GDM1 (cell line): Measurements from ENCODE around the gene CDH13.

Source experiments
- DNase-seq: peaks from one replicate; lab custom pipeline; 2025; lab: John Stamatoyannopoulos, UW

Gene CDH13

DNA sequence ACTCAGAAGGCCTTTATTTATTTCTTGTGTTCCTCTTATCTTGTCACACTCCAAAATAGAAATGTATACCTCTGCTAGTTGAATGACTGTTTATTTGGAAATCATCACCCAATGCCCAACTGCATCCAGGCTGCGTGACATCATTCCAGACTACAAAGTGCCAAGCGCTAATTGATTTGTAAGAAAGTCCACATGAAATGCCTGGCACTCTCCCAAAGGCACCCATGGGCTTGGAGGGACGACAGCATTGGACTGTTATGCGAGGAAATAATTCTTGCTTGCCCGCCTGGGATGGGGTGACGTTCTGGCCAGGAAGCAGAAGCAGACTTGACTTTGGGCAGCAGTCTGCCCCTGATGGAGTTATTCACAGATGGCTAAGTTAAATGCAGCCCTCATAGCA is 165.9 kb downstream of the CDH13 start:
- no peak for DNase-seq

- no peak for DNase-seq
These were observed 166.9 kb downstream of the CDH13 start for GRCh38 chr16:82793528-82794245.

GRCh38 chr16:82796047-82796446 is 169.3 kb downstream of the CDH13 start:
- no peak for DNase-seq

DNA sequence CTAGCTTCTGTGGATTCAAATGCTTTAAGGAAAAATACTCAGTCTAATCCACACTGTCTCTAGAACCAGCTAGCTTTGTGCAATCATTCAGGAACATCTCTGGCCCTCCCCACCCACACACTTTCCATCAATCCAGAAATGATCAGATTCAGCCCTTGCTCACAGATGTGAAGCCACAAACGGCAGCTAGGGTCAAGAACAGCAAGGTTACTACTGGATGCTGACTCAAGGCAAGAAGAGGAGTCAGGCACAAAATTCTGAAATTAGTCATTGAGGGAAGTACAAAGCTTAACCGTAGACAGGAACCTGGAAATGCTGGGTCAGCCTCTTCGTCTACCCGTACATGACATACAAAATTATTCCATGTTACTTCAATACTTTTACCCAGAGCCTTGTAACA is 174.6 kb downstream of the CDH13 start:
- DNase-seq, result no peak

- no peak for DNase-seq
These were observed 179.1 kb downstream of the CDH13 start for GRCh38 chr16:82805866-82806265.

DNA sequence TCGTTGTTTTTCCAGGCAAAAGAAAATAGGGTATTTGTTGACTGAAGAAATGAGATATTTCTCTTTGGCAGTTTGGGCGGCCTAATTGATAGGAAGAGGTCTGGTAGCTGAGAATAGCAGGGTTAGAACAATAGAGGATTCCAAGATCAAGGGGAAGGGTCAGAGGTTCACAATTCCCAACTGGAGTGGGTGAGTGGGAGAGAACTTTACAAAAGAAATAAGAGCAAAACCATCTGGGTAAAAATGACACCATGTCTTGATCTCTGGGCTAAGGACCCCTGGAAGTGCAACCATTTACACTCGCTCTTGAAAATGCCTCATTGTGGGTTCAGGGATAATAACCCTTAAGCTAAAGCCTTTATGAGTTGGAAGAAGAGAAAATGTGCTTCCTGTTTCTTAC is 180.5 kb downstream of the CDH13 start:
- no peak for DNase-seq

GRCh38 chr16:82808036-82808435 is 181.3 kb downstream of the CDH13 start:
- no peak for DNase-seq

GRCh38 chr16:82810077-82810476 is 183.3 kb downstream of the CDH13 start:
- DNase-seq, result no peak

- DNase-seq, result no peak
These were observed 187.3 kb downstream of the CDH13 start for GRCh38 chr16:82814059-82814458.

DNA sequence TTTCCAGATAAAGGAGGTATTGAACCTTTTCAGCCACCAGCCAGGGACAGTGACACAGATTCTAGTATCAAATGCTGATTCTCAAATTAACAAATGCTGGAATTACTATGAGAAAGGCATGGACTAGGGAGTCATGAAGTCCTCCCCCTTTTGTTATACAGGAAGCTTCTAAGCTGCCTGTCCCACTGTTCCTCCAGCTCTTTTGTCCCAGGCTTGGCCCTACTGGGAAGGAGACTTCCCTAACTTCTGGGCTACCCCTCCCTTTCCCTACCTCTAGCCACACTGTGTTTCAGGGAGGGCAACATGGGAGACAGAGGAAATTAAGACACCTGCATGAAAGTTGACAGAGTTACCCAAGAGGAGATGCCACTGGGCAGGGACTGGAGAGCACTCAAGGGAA is 192.5 kb downstream of the CDH13 start:
- DNase-seq, result no peak

DNA sequence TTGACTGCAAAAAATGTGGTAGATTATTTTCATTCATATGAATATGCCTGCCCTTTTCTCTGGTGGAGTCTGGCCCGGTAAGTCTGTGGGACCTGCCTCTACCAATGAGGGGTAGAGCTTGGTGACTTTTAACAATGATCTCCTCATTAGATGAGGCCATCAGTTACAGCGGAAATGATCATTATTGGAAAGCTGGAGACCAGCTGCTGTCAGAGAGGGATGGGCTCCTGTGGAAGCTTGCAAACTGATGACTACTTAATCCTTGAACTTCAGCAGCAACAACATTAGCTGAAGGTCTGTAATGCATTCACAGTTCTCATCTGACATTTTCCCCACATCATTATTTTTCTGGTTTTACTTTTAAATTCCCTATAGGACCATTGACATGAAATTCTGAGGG is 194.1 kb downstream of the CDH13 start:
- no peak for DNase-seq

DNA sequence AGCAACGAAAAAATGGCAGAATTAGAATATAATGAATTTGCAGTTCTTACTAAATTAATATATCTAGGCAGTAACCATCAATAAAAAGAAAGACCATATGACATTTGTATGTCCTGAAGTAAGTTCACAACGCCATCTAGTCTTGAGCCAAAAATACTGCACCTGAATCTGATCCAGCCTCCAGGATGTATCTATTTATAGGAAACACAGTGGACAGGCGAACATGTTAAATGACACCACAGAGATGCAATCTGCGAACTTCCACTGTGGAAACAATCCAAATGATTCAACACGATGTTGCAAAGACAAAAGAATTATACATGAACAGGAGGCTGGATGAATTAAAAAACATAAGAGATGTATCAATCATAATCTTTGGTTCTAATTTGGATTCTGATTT is 197.6 kb downstream of the CDH13 start:
- no peak for DNase-seq

DNA sequence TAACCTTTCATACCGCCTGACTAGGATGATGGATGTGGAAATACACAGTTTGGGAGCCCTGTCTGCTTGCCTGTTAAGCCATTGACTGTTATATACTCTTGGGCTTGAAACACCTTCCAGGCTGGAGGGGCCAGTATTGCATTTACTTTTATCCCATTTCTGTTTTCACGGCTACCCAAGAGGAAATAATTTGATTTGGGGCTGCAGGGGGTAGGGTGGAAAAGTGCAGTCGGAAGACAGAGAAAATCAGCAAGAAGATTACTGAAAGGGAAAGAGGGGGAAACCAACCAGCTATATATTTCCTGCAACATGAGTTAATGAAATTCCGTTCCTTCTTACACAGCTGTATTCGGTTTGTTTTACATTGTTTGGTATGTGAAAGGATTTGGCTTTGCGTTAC is 202.5 kb downstream of the CDH13 start:
- DNase-seq, result no peak

DNA sequence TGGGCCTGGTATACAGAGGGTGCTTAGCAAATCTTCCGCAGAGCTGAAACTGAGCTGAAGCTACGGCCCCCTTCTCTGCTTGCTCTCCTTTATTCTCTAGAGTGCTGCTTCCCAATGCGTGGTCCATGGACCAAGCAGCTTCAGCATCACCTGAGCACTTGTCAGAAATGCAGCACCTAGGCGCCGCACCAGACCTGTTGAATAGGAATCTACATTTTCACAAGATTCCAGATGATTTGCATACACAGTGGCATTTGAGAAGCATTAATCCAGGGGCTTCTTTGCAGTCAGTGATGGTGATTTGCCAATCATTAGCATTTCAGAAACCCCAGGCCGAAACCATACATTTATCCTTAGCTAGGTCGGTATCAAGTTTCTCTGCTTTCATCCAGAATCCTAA is 204.2 kb downstream of the CDH13 start:
- DNase-seq, result no peak

DNA sequence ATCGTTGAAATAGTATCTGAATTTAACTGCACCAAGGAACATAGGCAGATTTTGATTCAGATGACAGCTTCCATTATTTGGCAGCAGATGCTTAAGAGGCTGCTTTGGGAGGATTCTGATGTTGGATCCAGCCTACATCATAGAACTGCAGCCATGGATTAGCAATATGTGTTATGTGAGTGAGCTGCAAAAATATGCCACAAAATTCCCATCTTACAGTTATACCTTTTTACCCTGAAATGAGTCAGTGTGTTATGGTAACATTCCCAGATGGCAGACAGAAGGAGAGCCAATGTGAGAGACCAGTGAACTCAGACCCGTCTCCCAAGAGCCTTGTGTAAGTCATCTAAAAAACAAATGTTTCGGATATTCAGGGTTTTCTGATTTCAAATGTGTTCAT is 206.1 kb downstream of the CDH13 start:
- DNase-seq, result no peak

- DNase-seq, result no peak
These were observed 206.7 kb downstream of the CDH13 start for GRCh38 chr16:82833378-82833993.

DNA sequence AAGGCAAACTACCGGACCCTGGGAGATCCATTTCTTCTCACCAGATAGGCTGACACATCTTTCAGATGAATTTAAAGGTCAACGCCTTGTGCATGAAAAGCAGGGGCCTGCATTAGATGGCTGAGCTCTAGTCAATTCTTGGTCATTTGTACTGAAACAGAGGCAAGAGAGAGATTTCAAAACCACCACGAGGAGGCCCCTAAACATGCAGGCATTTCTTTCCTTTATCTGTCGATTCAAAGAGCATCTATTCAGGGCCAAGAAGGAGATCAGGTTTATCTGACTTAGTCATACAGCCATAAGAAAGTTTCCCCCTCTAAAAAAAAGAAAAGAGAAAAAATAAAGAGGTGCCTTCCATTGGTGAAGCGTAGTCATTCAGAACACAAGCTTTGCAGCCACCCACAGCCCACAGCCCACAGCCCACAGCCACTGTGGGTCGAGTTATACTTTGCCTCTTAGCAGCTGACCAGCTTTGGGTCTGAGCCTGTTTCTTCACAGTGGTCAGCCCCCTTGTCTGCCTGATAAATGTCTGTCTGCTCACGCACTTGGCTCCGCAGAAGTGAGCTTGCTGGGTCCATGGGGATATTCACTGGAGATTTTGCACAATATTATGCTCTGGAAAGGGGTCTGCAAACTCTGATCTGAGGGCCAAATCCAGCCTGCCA is 207.5 kb downstream of the CDH13 start:
- no peak for DNase-seq

DNA sequence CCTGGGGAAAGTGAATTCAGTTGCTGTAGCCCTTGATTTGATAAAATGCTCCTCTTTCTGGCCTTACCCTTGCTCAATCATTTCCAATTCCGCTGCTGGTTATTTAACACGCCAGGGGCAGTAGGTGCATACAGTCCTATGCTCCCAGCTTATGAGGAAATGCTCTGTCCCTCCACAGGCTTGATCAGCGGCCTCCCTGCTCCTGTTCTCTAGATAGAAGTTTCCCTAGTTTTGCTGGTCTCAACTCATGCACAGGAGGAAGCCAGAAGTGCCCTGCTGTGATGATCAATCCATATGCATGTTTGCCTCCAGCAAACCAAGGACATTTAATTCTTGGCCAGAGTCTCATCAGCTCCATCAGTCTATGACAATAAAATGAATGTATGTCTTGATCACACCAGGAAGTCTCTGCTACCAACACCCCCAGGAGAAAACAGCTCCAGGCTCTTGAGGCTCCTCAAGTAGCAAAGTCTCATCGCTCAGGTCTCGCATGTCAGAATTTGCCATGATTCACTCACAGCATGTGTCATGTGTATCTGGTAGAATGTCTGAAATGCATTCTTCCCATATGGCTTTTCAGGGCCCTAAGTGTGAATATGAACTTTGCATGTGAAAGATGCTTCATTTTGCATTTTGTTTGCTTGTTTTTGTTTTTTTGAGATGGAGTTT is 208.9 kb downstream of the CDH13 start:
- no peak for DNase-seq

DNA sequence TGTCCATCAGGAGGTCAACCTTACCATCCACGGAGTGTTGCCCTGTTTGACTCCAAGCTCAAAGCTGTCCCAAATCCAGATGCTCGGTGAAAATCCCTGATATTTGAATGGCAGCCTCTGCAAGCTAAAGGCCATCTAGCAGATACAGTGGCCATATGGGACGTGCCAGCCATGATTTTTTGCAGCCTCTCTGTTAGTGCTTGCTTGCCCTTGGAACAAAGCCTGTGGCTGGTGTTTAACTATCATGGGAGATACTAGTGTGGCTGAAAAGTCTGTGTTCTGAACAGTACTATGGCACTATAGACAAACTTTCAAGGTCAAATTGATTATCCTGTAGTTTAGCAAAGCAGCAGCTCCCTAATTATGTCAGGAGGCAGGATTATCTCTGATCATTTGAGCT is 214.3 kb downstream of the CDH13 start:
- DNase-seq, result no peak

DNA sequence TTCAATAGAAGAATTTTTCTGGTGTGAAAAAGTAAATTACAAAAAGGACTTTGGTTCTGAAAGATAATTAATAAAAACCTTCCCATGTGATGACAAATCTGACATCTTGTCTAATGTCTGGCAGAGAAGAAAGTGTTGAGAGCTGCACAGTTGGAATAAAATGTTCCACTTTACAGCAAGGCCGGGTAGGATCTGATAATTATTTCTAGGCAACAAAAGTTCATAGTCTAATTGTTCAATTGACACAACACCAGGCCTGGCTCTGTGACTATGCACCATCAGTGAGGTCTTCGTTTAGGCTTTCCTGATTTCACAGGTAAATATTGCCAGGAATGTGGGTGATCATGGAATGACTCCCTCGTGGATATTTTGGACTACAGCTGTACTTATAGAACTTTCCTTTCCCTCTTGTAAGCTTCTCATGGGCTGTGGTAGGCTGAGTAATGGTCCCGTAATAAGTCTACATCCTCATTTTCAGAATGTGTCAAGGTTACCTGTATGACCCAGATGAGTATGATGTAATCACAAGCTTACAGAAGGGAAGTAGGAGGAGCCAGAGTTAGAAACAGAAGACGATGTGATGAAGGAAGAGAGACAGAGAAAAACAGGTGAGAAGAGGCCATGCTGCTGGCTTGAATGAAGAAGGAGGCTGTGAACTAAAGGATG is 217.0 kb downstream of the CDH13 start:
- DNase-seq, result no peak

GRCh38 chr16:82845116-82845515 is 218.3 kb downstream of the CDH13 start:
- no peak for DNase-seq

- DNase-seq, result no peak
These were observed 220.0 kb downstream of the CDH13 start for GRCh38 chr16:82846806-82847205.
